Globus pallidus (tissue), 1 donor: ENCODE measurements around the gene HMCN2.
"Not testable (repeated sequence)": the region's sequence is repeated elsewhere in the genome, so short reads cannot be mapped to it uniquely, and the experiment has no call there.

Source experiments
- DNase-seq: peaks from one replicate; pipeline ENCODE4 v3.0.0-alpha.2; 2015; ENCODE audit warnings: low spot score

The HMCN2 gene

DNA sequence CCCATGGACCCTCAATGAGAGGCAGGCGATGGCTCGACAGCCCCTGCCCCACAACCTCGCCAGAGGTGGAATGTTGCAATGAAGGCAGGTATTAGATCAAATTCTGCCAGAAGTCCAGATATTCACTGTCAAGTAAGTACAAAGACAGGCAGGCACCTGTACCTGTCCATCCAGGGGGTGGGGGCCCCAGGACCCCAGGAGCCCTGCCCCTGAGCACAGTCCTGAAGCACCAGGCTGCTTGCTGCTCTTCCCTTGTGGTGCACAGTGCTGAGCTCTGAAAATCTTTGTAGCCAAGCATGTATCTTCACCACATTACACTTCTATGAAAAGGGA, 26.2 kb upstream of the HMCN2 start:
- no peak for DNase-seq

DNA sequence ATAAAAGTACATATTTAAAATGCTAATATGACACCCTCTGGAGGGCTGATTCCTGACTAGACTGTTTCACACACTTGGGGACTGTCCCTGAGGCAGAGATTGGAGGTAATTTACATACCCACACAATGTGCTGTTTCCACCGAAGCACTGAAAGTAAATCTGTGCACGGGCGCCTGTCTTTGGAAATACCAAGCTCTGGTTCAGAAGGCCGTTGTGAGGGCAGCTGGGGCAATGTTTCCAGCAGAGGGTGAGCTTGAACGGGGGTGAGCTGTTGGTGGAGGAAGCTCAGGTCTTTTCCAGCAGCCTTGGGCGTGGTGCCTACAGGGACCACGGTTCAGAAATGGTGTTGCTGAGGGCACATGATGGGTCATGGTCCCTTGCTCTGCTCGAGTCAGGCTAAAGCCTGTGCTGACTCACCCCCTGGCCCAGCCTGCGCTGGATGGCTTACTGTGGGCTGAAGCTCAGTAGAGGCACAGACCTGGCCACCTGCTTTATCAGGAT, 25.8 kb upstream of the HMCN2 start:
- DNase-seq = no peak

DNA sequence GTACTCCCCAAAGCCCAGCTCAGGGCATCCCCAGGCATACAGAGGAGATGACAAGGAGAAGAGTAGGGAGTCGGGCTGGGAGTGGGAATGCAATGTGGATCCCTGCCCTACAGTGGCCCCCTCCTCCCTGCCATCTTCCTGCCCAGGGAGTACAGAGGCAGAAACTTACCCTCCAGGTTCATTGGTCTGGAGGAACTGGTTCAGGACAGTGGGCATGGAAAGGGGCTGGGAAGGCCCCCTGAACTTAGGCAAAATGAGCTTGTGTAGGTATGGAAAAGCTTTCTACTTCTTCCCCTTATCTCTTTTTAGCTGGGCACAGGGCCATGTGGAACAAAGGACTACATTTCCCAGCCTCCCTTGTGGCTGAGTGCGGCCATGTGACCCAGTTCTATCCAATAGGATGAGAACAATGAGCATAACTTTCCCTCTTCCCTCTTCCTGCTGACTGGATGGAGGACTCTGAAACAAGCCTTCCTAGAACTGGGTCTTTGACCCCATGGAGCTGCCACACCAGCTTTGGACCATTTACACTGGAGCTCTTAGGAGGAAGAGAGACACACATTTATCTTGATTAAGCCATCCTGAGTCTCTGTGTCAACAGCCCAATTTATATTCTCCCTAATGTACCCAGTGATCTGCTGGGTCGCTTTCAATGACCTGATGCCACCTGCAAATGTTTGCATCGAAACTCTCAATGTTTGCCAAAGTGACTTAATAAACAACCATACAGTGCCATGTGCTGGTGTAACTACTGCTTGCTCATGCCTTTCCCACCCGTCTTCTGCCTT, 25.0 kb upstream of the HMCN2 start:
- peak; percentile 77 for DNase-seq

DNA sequence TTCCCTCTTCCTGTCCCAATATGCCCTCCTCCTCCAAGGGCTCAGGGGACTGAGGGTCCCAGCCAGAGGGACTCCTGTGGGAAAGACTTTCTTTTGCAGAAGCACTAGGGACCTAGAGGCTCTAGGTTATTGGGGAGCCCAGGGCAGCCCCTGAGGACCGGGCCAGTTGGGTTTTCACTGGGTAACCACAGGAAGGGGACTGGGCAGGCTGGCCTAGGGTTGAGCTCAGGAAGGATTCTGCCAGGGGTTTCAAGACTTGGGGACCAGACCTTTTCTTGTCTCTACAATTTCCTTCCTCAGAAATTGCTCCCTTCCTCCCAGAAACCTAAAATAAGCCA, 24.4 kb upstream of the HMCN2 start:
- DNase-seq = no peak

DNA sequence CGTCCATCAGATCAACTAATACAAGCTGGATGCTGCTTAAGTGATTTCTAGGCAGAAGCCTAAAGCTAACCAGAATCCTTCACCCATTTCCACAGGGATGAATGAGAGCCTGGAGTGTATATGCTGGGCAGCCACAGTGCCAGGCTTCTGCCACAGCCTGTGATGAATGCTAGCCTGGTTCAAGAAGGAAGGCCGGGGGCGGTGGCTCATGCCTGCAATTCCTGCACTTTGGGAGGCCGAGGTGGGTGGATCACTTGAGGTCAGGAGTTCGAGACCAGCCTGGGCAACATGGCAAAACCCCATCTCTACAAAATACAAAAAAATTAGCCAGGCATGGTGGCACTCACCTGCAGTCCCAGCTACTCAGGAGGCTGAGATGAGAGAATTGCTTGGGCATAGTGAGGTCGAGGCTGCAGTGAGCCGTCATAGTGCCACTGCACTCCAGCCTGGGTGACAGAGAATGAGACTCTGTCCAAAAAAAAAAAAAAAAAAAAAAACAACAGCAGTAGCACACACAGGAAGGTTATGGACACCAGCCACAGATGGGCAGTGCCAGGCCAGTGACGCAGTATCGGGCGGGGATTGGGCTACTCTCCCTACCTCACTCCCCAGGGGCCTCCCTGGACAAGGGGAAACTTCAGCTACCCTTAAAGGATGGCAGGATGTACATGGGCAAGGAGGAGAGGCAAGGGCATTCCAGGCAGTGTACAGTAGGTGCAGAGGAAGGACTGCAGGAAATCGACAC, 23.1 kb upstream of the HMCN2 start:
- no peak for DNase-seq

DNA sequence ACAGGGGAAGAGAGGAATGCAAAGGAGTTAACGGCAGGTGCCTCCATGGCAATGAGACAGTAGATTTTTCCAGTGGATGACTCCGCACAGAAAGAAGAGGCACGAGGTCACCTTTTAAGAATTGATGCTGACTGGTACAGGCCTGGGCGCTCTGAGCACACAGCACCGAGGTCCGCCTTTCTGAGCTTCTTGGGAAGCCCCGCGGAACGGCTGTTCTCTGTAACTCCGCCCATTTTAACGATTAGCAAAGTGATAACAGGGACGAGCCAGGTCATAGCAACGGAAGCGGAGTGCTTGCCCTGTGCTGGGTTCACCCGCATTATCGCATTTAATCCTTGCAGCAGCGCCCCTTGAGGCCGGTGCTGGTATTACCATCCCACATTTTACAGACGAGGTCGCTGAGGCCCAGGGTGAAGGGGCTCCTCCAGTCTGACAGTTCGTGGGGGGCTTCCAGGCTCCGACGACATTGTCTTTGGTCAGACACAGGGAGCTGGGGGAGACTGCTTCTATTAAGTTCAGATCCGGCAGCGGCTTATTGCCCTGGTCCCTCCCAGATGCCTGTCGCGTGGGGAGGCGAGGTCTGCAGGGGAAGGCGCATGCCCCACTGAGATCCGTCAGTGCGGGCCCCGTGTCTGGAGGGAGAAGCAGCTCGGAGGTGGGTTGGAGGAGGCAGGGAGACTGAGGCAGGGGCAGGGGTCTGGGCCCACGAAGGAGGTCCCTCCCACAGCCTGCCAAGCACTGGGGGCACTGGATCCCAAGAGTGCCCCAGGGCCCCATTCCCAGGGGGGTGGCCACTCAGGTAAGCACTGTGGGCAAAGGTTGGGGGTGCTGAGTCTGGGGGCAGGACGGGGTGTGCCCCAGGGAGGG, 22.3 kb upstream of the HMCN2 start:
- peak; percentile 40 for DNase-seq

DNA sequence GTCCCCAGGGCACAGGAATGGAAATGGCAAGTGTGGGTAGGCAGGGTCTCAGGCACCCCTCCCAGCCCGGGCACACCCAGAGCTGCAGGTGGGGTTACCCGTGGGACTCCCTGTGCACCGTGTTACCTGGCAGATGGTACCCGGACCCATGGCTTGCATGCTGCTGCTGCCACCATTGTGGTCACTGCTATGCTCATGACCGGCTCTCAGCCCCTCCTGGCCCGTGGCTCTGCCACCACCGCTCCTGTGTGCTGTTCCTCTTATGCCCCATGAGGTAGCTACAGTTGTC, 21.7 kb upstream of the HMCN2 start:
- DNase-seq = no peak

DNA sequence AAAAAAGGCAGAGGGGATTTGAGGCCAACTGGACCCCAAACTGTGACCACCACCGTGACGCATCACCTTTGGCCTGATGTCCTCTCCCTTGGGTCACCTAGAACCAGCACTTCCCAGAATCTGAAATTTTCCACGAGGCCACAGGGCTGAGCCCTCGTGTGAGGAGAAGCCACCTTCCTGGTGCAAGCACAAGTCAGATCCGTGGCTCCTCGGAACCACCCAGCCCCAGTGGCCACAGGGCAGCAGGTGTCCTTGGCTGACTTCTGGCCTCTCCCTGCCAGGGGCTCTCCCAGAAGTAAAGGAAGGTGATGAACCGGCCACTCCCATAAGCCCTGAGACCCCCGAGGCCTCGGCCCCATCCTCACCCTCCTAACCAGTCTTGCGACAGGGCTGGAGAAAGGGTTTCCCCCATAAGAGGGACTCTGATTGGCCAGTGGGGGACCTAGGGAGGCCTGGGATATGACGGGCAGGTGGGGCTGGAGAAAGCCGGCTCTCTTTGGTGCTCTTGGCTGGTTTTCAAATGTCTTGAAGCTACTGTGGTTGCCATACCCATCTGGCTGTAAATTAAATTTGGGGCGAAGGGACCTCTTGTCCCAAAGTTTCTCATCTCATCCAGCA, 20.9 kb upstream of the HMCN2 start:
- DNase-seq = no peak

DNA sequence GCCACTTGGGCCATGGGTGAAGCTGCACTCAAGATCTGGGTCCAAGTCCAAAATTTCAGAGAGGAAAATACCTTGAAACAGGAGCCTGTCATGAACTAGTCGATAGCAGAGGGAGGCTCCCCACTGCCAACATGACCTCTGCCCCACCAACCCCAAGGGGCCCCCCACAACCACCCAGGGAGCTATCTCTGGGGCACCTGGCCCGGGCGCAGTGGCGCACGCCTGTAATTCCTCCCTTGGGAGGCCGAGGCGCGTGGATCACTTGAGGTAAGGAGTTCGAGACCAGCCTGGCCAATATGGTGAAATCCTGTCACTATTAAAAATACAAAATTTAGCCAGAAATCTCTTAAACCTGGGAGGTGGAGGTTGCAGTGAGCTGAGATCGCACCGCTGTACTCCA, 20.1 kb upstream of the HMCN2 start:
- DNase-seq = no peak

DNA sequence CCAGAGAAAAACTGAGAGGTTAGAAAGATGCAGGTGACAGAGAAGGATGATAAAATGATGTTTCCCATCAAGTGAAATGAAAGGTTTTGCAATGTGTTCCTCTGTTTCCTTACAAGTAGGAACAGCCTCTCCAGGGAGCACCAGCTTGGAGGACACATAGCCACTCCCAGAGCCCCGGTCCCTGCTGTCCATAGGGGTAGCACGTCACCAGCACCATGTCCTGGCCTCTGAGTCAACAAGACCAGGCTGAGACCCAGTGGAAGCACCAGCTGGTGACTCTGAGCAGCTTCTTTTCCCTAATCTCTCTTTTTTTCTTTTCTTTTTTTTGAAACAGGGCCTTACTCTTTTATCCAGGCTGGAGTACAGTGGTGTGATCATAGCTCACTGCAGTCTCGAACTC, 19.4 kb upstream of the HMCN2 start:
- DNase-seq = no peak

DNA sequence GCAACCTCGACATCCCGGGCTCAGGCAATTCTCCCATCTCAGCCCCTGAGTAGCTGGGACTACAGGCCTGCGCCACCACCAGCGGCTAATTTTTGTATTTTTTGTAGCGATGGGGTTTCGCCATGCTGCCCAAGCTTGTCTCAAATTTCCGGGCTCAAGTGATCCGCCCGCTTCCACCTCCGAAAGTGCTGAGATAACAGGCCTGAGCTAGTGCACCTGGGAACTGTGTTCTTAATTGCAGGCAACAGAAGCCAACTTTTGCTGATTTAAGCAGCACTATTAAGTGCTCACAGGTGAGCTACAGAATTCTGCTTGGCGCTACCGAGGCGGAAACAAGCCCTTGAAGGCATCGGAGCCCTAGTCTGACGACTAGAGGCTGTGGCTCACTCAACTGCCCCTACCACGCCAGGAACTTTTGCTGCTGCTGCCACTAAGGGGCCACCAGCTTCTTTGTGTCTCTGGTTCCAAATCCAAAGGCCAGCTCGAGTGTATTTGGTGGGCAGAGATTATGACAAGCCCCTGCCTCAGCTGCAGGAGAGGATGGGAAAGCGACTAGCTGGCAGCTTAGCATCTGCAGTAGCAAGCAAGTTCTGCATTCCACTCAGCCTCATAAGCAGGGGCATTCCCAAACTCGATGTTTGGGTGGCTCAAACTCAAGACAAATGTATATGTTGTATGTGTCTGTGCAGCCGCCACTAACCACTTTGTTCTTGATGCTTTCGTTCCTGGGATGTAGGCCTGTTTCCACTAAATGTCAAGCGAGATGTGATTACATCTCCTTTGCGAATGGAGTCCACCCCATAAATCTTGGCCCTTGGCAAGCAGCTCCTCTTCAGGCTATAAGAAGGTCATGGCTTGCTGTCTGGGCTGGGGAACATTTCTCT, 10.6 kb upstream of the HMCN2 start:
- no peak for DNase-seq

DNA sequence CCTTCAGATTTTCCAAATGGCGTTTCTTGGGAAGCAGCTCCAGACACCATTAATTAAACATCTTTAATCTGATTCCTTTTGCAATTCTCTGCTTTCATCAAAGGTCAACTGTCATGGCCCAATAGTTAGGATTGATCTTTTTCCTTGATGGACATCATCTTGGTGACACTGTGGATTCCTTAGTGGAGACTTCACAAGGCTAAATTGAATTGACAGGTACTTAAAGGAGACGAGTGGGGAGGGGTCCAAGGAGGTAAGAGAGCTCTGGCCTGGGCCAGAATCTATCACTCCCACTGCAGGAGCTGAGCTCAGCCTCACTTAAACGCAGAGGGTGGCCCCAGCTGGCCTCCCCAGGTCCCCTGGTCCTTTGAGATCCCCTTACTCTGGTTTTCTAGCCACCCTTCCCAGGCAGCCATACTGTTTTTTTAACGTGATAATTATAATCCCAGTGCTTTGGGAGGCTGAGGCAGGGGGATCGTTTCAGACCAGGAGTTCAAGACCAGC, 9.9 kb upstream of the HMCN2 start:
- DNase-seq = no peak

DNA sequence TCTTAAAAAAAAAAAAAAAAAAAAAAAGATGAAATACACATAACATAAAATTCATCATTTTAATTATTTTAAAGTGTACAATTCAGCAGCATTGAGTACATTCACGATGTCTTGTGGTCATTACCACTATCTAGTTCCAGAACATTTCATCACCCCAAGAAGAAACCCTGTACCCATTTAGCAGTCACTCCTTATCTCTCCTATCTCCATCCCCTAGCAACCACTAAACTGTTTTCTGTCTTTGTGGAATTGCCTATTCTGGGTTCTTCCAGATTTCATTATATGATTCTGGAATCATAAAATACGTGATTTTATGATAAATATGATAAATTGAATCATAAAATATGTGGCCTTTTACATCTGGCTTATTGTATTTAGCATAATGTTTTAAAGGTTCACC, 8.9 kb upstream of the HMCN2 start:
- no peak for DNase-seq

DNA sequence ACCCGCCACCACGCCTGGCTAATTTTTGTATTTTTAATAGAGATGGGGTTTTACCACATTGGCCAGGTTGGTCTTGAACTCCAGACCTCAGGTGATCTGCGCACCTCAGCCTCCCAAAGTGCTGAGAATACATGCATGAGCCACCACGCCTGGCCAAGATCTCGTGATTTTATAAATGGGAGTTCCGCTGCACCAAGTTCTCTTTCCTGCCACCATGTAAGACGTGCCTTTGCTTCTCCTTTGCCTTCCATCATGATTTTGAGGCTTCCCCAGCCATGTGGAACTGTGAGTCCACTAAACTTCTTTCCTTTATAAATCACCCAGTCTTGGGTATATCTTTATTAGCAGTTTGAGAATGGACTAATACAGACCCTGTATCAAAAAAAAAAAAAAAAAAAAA, 7.4 kb upstream of the HMCN2 start:
- DNase-seq = not testable (repeated sequence)

DNA sequence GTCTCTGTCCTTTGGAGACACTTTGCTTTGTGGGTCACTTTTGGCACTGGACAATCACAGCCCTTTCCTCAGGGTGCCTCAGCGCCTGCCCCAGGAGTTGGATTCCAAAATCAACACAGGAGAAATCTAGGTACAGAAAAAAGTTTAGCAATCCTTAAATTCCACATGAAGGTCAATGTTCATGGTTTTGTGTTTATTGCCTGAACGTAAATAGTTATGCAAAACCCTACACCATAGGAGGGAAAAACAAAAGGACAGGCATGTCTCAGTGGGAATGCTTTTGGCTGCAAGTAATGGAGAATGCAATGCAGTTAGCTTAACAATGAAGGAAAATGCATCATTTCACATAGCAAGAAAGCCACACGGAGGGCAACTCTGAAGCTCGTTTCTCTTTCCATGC, 6.5 kb upstream of the HMCN2 start:
- DNase-seq = no peak

DNA sequence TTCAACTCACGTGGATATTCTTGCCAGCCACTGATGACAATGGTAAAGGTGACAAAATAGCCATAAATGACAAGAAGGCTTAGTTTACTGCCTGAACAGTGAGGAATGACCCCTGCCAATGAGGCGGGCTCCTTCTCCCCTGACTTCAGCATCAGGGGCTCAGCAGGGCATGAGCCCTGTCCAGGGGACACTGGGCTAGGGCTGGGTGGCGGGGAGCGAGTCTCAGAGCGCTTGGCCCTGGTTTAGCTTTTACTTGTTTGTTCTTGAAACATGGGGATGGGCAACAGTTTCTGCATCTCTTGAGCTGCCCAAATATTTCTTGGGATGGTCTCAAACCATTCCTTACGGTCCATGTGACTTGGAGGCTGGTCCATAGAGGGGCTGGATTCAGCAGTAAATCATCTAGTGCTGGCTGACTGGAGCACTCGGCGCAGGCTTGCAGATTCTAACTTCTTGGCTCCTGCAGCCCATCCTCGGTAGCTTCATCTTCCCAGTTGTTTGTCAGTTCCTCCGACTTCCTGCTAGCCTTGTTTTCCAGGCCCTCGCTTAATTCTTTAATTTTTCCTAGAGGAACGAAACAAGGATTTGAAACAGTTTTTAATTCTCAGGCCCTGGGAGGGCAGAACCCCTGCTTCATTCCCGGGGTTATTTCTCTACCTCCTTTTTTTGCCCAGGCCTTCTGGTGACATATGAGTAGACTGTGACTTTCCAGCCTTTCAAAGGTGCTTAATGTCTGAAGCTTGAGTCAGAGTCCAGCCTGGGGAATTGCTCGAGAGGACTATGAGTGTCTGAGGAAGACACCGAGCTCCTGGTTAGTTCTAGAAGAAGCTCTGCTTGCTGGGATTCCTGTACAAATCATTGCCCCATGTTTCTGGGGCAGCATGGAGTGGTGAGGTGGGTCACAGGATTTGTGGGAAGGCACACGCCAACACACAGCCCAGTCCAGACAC, 4.5 kb upstream of the HMCN2 start:
- DNase-seq = no peak

DNA sequence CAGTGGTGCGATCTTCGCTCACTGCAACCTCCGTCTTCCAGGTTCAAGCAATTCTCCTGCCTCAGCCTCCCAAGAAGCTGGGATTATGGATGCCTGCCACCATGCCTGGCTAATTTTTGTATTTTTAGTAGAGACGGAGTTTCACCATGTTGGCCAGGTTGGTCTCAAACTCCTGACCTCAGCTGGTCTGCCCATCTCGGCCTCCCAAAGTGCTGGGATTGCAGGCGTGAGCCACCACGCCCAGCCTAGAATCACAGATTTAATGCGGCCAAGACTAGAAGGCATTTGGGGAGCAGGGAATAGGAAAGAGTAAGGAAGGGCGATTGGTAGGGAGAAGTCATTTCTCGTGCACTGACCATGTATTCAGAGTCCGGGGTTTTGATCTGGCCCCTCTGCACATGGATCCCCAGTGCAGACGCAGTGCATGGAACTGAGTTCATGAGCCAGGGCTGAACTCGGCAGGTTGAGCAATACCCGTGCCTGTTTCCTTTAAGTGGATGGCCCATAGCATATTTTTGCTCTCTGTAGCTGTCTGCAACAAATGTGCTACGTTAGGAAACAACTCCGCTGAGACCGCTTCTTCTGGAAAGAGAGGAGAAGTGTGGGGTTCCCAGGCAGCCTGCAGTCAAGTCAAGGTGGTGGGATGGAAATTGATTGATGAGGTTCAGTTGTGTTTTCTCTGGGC, 3.4 kb upstream of the HMCN2 start:
- DNase-seq = no peak

DNA sequence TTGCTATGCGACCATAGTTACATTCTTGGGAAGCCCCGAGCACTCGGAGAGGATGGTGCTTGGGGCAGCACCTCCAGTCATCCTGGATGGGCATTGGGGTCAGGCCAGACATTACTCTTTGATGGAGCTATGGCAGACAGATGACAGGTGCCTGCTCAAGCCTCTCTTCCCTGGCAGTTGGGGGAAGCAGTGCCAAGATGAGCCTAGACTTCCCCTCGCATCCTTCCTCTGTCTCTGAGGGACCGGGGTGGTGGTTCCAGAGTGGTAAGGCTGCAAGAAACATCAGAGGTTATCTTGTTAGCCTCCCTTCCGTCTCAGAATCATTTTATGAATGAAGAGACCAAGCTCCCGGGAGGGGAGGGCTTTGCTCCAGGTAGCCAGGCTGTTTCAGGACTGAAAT, 2.8 kb upstream of the HMCN2 start:
- no peak for DNase-seq

DNA sequence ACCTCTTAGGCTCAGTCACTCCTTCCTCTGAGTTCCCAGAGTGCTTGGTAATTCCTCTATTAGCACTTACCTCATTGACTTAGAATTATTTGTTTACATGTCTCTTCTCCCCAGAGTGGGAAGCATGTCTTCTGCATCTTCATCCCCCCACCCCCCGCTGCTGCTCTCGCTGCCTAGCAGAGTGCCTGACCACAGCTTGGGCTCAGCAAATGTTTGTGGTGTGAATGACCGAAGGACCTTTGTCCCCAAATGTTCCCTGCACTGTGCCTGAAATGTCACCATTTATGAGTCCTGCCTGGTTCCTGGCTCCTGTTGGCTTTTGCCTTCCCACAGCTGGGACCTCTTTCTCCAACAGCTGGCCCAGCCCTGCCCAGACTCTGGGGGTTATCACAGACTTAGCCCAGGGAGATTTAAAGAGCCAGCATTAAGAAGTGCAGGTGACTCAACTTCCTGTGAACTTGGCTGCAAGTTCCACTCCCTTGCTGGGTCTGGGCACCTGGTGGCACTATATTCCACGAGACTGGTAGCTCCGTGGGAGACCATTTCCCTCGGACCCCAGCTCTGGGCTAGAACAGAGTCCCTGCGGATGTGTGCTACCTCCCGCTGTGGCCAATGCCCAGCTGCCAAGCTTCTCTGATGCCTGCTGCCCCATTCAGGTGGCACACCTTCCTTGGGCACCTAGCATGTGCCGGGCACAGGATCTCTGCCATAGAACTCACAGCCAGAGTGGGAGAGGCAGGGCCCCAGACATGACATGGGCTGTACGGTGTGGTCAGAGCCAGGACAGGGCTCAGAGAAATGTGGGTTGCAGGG, 1.8 kb upstream of the HMCN2 start:
- no peak for DNase-seq
